Kasumi-1 (cell line): Measurements from ENCODE around the gene TRIM64C.
"Not testable (repeated sequence)": the region's sequence is repeated elsewhere in the genome, so short reads cannot be mapped to it uniquely, and the experiment has no call there.

Experiments
- DNase-seq, 2 experiments: peaks; one replicate each; lab custom pipeline; 2025; lab: John Stamatoyannopoulos, UW

TRIM64C gene

GRCh38 chr11:49059012-49059411 is at the start of gene TRIM64C:
TRIM64C (minus strand) TSS chr11:49059112; CDS start chr11:49059112, 0 bp downstream.
- not testable (repeated sequence) for DNase-seq

- not testable (repeated sequence) for DNase-seq
These were observed 43.4 kb upstream of the TRIM64C start for GRCh38 chr11:49102356-49102755.

- not testable (repeated sequence) for DNase-seq
These were observed 11.0 kb upstream of the TRIM64C start for GRCh38 chr11:49069897-49070296.

- DNase-seq, result not testable (repeated sequence)
These were observed 9.1 kb downstream of the TRIM64C start for GRCh38 chr11:49049821-49050220.

- not testable (repeated sequence) for DNase-seq
These were observed 10.7 kb downstream of the TRIM64C start for GRCh38 chr11:49048229-49048628.

- DNase-seq, result not testable (repeated sequence)
These were observed 30.4 kb downstream of the TRIM64C start, which contains the start of gene TRIM49B for GRCh38 chr11:49028523-49028922. TRIM49B (plus strand) TSS chr11:49028823; CDS start chr11:49031600, 2,777 bp downstream.
